Metanephros (tissue), 1 donor: ENCODE measurements around the gene MCHR1. TPM values are rescaled to one million over a fixed set of nuclear protein-coding genes. Genes with fewer than 3 reads are reported as not detected.

ENCODE experiments used
- total RNA-seq: library from RNA; depleted of rRNA; stranded (reverse); fragments of >200 nt; gene quantifications from one replicate; pipeline ENCODE4 v1.2.3, GENCODE V29; 2014

The MCHR1 gene, protein sequence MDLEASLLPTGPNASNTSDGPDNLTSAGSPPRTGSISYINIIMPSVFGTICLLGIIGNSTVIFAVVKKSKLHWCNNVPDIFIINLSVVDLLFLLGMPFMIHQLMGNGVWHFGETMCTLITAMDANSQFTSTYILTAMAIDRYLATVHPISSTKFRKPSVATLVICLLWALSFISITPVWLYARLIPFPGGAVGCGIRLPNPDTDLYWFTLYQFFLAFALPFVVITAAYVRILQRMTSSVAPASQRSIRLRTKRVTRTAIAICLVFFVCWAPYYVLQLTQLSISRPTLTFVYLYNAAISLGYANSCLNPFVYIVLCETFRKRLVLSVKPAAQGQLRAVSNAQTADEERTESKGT
- 0.29 TPM for total RNA-seq

DNA sequence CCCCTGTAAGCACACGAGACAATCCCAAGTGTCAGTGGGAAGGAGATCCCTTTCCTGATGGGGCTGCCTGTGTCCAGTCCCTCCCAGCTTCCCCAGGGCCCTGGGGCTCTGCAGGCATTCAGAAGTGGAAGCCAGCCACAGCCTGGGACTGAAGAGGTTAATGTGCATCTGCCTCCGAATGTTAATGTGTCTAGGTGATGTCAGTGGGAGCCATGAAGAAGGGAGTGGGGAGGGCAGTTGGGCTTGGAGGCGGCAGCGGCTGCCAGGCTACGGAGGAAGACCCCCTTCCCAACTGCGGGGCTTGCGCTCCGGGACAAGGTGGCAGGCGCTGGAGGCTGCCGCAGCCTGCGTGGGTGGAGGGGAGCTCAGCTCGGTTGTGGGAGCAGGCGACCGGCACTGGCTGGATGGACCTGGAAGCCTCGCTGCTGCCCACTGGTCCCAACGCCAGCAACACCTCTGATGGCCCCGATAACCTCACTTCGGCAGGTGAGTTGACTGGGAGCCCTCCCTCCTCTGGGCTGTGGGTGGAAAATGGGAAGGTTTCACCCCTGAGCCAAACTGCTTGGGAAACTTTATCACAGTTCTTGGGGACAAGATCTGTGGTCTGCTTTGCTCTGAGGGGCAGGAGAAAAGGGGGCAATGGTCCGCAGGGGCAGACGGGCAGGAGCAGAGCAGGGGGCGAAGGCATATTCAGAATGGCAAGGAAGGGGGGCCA lies at the start of gene MCHR1:
TSS of gene MCHR1 (plus strand) at position 236 of the 715 bp plus-strand sequence. CDS start at position 405, 169 bp downstream.

GRCh38 chr22:40636380-40637182 lies 42.7 kb upstream of the MCHR1 start, which contains the start of gene MRTFA:
Gene MRTFA (minus strand): TSS chr22:40636719.

Other genes starting within 250 kb of the MCHR1 start
- 60.8 TPM for gene MRTFA, start 42.8 kb upstream of the MCHR1 start, total RNA-seq
- 17.1 TPM for gene SLC25A17, start 139.9 kb downstream of the MCHR1 start, total RNA-seq
- 140 TPM for gene ST13, start 177.2 kb downstream of the MCHR1 start, total RNA-seq
- 13.8 TPM for gene XPNPEP3, start 177.7 kb downstream of the MCHR1 start, total RNA-seq
- gene DNAJB7, start 182.6 kb downstream of the MCHR1 start, total RNA-seq, result not detected